Measurements from ENCODE around the gene VEGFB.
A peak's percentile ranks its signal among the peaks of the same experiment; 100 is the strongest.

The VEGFB gene

DNA sequence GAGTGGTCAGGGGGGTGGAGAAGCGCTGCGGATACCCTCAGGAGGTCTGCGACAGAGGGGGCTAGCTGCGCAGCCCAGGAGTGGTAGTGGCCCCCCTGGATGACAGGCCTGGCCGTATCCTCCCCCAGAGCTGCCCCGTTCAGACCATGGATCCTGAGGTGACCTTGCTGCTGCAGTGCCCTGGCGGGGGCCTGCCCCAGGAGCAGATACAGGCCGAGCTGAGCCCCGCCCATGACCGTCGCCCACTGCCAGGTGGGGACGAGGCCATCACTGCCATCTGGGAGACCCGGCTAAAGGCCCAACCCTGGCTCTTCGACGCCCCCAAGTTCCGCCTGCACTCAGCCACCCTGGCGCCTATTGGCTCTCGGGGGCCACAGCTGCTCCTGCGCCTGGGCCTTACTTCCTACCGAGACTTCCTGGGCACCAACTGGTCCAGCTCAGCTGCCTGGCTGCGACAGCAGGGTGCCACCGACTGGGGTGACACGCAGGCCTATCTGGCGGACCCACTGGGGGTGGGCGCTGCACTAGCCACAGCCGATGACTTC is 7.8 kb upstream of the VEGFB start:
- H3K4me3 ChIP-seq (ENCODE audit: low read depth, low read length): peak overlapping the region; percentile 94
- TF ChIP-seq, protein P1, sequence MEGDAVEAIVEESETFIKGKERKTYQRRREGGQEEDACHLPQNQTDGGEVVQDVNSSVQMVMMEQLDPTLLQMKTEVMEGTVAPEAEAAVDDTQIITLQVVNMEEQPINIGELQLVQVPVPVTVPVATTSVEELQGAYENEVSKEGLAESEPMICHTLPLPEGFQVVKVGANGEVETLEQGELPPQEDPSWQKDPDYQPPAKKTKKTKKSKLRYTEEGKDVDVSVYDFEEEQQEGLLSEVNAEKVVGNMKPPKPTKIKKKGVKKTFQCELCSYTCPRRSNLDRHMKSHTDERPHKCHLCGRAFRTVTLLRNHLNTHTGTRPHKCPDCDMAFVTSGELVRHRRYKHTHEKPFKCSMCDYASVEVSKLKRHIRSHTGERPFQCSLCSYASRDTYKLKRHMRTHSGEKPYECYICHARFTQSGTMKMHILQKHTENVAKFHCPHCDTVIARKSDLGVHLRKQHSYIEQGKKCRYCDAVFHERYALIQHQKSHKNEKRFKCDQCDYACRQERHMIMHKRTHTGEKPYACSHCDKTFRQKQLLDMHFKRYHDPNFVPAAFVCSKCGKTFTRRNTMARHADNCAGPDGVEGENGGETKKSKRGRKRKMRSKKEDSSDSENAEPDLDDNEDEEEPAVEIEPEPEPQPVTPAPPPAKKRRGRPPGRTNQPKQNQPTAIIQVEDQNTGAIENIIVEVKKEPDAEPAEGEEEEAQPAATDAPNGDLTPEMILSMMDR (IDR thresholded peaks at IDR 0.05; ENCODE audit: insufficient read depth, low read depth, low read length, missing control alignments): no peak
- DNase-seq (ENCODE audit: low read depth): peak; percentile 85

DNA sequence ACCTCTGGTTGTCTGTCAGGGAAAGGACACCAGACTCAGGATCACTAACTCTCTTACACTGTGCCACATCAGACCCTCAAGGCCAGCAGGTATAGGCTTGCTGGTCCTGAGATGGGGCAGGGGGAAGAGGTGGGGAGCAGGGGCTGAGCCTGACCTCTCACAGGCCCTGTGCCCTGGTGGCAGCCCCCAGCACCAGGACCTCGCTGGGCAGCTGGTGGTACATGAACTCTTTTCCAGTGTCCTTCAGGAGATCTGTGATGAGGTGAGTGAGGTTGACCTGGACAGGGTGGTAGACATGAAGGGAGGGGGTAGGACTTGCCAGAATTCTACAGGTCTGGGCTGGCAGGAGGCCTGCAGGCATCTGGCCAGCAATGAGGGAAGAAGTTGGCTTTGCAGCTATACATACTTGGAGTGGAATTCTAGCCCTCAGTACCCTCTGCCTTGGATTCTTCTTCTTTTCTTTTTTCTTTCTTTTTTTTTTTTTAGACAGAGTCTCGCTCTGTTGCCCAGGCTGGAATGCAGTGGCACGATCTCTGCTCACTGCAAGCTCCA is 6.9 kb upstream of the VEGFB start:
- TF ChIP-seq, protein P1 (IDR thresholded peaks at IDR 0.05; ENCODE audit: insufficient read depth, low read depth, low read length, missing control alignments): no peak
- DNase-seq (ENCODE audit: low read depth): no peak
- H3K4me3 ChIP-seq (ENCODE audit: low read depth, low read length): peak overlapping the region; percentile 94

GRCh38 chr11:64229090-64229743 is 5.2 kb upstream of the VEGFB start:
- TF ChIP-seq, protein P1 (IDR thresholded peaks at IDR 0.05; ENCODE audit: insufficient read depth, low read depth, low read length, missing control alignments): no peak
- no peak overlapping the region for H3K4me3 ChIP-seq (ENCODE audit: low read depth, low read length)
- no peak for DNase-seq (ENCODE audit: low read depth)

DNA sequence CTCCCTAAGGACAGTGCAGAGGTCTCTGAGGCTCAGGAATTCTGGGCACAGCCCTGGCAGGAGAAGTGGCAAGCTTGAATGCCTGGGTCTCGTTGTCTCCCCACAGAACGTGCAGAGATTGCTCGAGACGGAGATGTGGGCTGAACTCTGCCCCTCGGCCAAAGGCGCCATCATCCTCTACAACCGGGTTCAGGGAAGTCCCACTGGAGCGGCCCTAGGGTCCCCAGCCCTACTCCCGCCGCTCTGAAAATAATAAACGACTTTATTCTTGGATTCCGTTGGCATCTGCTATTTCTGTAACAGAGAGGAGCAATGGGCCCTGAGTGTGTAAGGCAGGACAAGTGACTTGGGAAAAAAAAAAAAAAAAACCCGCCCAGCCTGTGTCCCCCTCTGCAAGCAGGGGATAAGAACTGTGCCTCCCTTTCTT is 4.6 kb upstream of the VEGFB start:
- peak overlapping the region; percentile 70 for H3K4me3 ChIP-seq (ENCODE audit: low read depth, low read length)
- no peak for DNase-seq (ENCODE audit: low read depth)
- TF ChIP-seq, protein P1 (IDR thresholded peaks at IDR 0.05; ENCODE audit: insufficient read depth, low read depth, low read length, missing control alignments): no peak

DNA sequence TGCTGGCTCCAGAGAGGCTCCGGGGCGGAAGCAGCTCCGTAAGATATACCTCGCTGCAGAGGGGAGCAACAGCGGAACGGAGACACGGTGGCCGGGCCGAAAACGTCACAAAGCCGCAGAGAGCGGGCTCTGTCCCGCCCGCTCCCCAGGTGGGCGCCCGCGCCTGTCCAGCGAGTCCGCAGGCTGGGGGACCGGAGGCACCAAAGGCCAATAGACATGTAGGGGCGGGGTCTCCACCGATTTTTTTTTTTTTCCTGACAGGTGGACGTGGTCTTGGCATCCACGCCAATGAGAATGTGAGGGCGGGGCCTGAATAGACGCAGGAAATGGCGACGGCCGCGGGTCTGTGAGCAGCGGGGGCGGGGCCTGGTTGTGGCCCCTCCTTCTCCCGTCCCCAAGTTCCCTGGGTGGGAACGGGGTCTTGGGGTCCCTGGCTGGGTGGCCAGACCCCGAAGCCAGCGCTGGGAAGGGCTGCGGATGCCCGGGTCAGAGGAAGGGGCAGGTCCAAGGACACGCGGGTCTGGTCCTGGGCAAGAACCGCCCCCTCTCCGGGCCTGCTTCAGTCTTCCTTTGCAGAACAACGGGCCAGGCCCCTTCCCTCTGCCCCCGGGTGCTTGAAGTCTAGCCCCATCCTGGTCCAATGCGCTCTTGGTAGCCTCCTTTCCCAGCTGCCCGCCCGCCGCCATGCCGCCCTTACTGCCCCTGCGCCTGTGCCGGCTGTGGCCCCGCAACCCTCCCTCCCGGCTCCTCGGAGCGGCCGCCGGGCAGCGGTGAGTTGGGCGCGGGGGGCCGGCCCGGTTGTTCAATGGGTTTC is 4.0 kb upstream of the VEGFB start, which contains the start of gene DNAJC4:
TSS of gene DNAJC4 (plus strand) at position 378 of the 814 bp plus-strand sequence. CDS start at position 685, 307 bp downstream.
- DNase-seq (ENCODE audit: low read depth): peak; percentile 95
- H3K4me3 ChIP-seq (ENCODE audit: low read depth, low read length): peak within 1 kb of the TSS; percentile 70
- TF ChIP-seq, protein P1 (IDR thresholded peaks at IDR 0.05; ENCODE audit: insufficient read depth, low read depth, low read length, missing control alignments): no peak

- TF ChIP-seq, protein P1 (IDR thresholded peaks at IDR 0.05; ENCODE audit: insufficient read depth, low read depth, low read length, missing control alignments): no peak
- no peak for DNase-seq (ENCODE audit: low read depth)
- peak overlapping the region; percentile 70 for H3K4me3 ChIP-seq (ENCODE audit: low read depth, low read length)
Measured at GRCh38 chr11:64230985-64231365, 3.4 kb upstream of the VEGFB start.

Data from GM12865 (cell line).